HepG2 (cell line): ENCODE measurements around the gene LATS2. TPM values are rescaled to one million over a fixed set of nuclear protein-coding genes. Genes with fewer than 3 reads are reported as not detected.

Experiments used
- ATAC-seq: fragments of 200-7000 bp; cut with Tn5 transposase; 3 replicates; pipeline ENCODE4 v1.9.1; 2020; ENCODE audit warnings: mild to moderate bottlenecking, moderate library complexity
- BruUV-seq: library from RNA; stranded (reverse); fragments of 400-500 nt; replicated peaks from 2 replicates; lab custom pipeline; 2021; lab: Mats Ljungman, UMichigan
- CTCF ChIA-PET: fragments of 300-600 bp; formaldehyde crosslinking; extraction: SDS; loops from one replicate; lab custom pipeline; 2021; ENCODE audit warnings: low total read pairs, inconsistent platforms, low intra/inter-chr PET ratio; lab: Yijun Ruan, JAX
- POLR2A ChIA-PET: fragments of 350-600 bp; sonication (Branson Sonifier 250); formaldehyde crosslinking; loops from one replicate; lab custom pipeline; 2020; ENCODE audit warnings: antibody characterized with exemption, inconsistent platforms; lab: Yijun Ruan, JAX
- DNase-seq: peaks from one replicate; pipeline ENCODE4 v3.0.0-alpha.2; 2015; ENCODE audit warnings: low spot score
- FAIRE-seq: peaks from 3 replicates; lab custom pipeline; 2011; peaks lifted over from hg19 to GRCh38; lab: Jason Lieb, UNC
- H2AFZ ChIP-seq: one replicate; pipeline ENCODE4 v1.6.1; 2011; ENCODE audit warnings: low read length, inconsistent platforms
- H3K27ac ChIP-seq: fragments of 300-600 bp; 3 replicates; pipeline ENCODE4 v1.8.0; 2011; ENCODE audit warnings: mixed run types, mild to moderate bottlenecking, mixed read lengths, low read length, inconsistent platforms; ENCODE audit not compliant: insufficient read depth; ENCODE audit errors: extremely low read length
- H3K27me3 ChIP-seq, 2 experiments: fragments of 200-600 bp in 1 of 2; 2 replicates in 1 of 2; 3 replicates in 1 of 2; pipeline versions ENCODE4 v1.6.0 to v1.8.0; 2011; ENCODE audit warnings: low read length in 2 of 2, mild to moderate bottlenecking in 2 of 2, moderate library complexity in 2 of 2, inconsistent platforms in 1 of 2; ENCODE audit not compliant: insufficient read depth in 2 of 2, control insufficient read depth in 1 of 2
- H3K36me3 ChIP-seq, 2 experiments: fragments of 200-600 bp in 1 of 2; replicated peaks in 1 of 2; 2 replicates in 1 of 2; 3 replicates in 1 of 2; pipeline versions ENCODE4 v1.5.1 to v1.8.0; 2011; ENCODE audit warnings: low read length in 2 of 2, inconsistent platforms in 1 of 2; ENCODE audit not compliant: insufficient read depth in 2 of 2, control insufficient read depth in 1 of 2
- H3K4me1 ChIP-seq: 2 replicates; pipeline ENCODE4 v1.5.1; 2012; ENCODE audit warnings: low read length, inconsistent platforms; ENCODE audit not compliant: insufficient read depth
- H3K4me2 ChIP-seq: 2 replicates; pipeline ENCODE4 v1.6.0; 2011; ENCODE audit warnings: low read depth, low read length, inconsistent platforms
- H3K4me3 ChIP-seq, 3 experiments: fragments of 200-600 bp in 1 of 3; sonication (generic), shearing (Covaris generic) in 1 of 3; replicated peaks in 1 of 3; 2 replicates each; pipeline ENCODE4 v1.5.1; 2011 to 2016; ENCODE audit warnings: low read length in 3 of 3, inconsistent platforms in 2 of 3, low read depth in 2 of 3, mild to moderate bottlenecking in 2 of 3, control low read depth in 1 of 3, mixed read lengths in 1 of 3; ENCODE audit not compliant: insufficient read depth in 1 of 3
- H3K79me2 ChIP-seq: one replicate; pipeline ENCODE4 v1.6.1; 2011; ENCODE audit warnings: low read length, inconsistent platforms; ENCODE audit not compliant: insufficient read depth
- H3K9ac ChIP-seq: 2 replicates; pipeline ENCODE4 v1.6.0; 2011; ENCODE audit warnings: mild to moderate bottlenecking, low read depth, low read length, inconsistent platforms; ENCODE audit not compliant: insufficient read depth
- H3K9me3 ChIP-seq: 2 replicates; pipeline ENCODE4 v1.5.1; 2012; ENCODE audit warnings: mild to moderate bottlenecking, low read length
- H4K20me1 ChIP-seq: 2 replicates; pipeline ENCODE4 v1.6.0; 2011; ENCODE audit warnings: inconsistent platforms, mild to moderate bottlenecking, low read length, moderate library complexity; ENCODE audit not compliant: insufficient read depth
- AGO2 ChIP-seq: fragments of 200-400 bp; formaldehyde crosslinking; optimal IDR thresholded peaks from 2 replicates; pipeline ENCODE3; 2017; ENCODE audit warnings: mild to moderate bottlenecking, low read depth, low read length, moderate library complexity
- CBFB ChIP-seq: sonication (generic); formaldehyde crosslinking; IDR thresholded peaks from 2 replicates; pipeline ENCODE4 v1.4.0; 2020; ENCODE audit warnings: missing genetic modification reagents
- DR1 ChIP-seq: sonication (generic); formaldehyde crosslinking; IDR thresholded peaks from 2 replicates; pipeline ENCODE4 v1.8.0; 2021; ENCODE audit warnings: mild to moderate bottlenecking, missing genetic modification reagents, inconsistent platforms
- KDM5A ChIP-seq: fragments of 200-600 bp; sonication (generic); IDR thresholded peaks from 2 replicates; pipeline ENCODE4 v1.7.0; 2018; ENCODE audit warnings: antibody characterized with exemption, mild to moderate bottlenecking, low read length, borderline replicate concordance
- NFKBIZ ChIP-seq: IDR thresholded peaks from 2 replicates; pipeline ENCODE4 v1.6.1; 2018; ENCODE audit warnings: missing genetic modification reagents, missing compliant biosample characterization
- SMAD1 ChIP-seq: sonication (generic); formaldehyde crosslinking; IDR thresholded peaks from 2 replicates; pipeline ENCODE4 v1.4.0; 2020; ENCODE audit warnings: missing genetic modification reagents, low read depth, mild to moderate bottlenecking, borderline replicate concordance
- SMAD9 ChIP-seq: sonication (generic); formaldehyde crosslinking; IDR thresholded peaks from 2 replicates; pipeline ENCODE4 v1.5.1; 2020; ENCODE audit warnings: mild to moderate bottlenecking, missing genetic modification reagents
- ZBTB33 ChIP-seq: sonication (generic); formaldehyde crosslinking; IDR thresholded peaks from 2 replicates; pipeline ENCODE4 v1.4.0; 2020; ENCODE audit warnings: missing genetic modification reagents
- ZEB1 ChIP-seq: IDR thresholded peaks from 2 replicates; pipeline ENCODE4 v1.6.1; 2012; ENCODE audit warnings: mild to moderate bottlenecking, low read depth, inconsistent platforms; ENCODE audit not compliant: insufficient replicate concordance
- ZFP90 ChIP-seq: sonication (generic); formaldehyde crosslinking; IDR thresholded peaks from 2 replicates; pipeline ENCODE4 v1.8.0; 2022; ENCODE audit warnings: missing genetic modification reagents, mild to moderate bottlenecking, inconsistent platforms, borderline replicate concordance
- ZNF639 ChIP-seq: conservative IDR thresholded peaks from 2 replicates; pipeline ENCODE4 v1.6.1; 2018; ENCODE audit warnings: missing genetic modification reagents
- WGBS: methylation state at CpG from one replicate; pipeline ENCODE4 v1.1.6; 2017; ENCODE audit warnings: low lambda C conversion rate; 5-methylcytosine and 5-hydroxymethylcytosine counted together
- in situ Hi-C: cut with HindIII; loops from 2 replicates; pipeline ENCODE4 v1.10.0; 2017; ENCODE audit warnings: low pct_unique_long_range_greater_than_20kb; ENCODE audit not compliant: extremely low pct_ligation_motif_present
- intact Hi-C: fragments of 100-400 bp; cut with micrococcal nuclease; formaldehyde crosslinking; loops from one replicate; pipeline ENCODE4 v1.10.0; 2022; ENCODE audit not compliant: unreplicated experiment
- polyA plus RNA-seq, 8 experiments: library from polyadenylated mRNA; depleted of rRNA in 3 of 8; stranded (reverse) in 7 of 8; unstranded in 1 of 8; fragments of >200 nt; fragmentation: Illumina TruSeq in 4 of 8; extraction: Trizol in 4 of 8; gene quantifications; 2 replicates each; pipeline versions ENCODE4 v1.2.1 to v1.2.3, GENCODE V29; 2011 to 2016; ENCODE audit warnings: low read depth in 4 of 8, missing spikeins in 1 of 8, mixed read lengths in 1 of 8; ENCODE audit not compliant: insufficient read depth in 1 of 8
- total RNA-seq, 5 experiments: library from RNA; depleted of rRNA; stranded (reverse); fragments of >200 nt; fragmentation: Illumina TruSeq; extraction: Trizol; gene quantifications; 2 replicates each; pipeline ENCODE4 v1.2.3, GENCODE V29; 2016; ENCODE audit warnings: low read depth in 1 of 5
- TF ChIP-seq, protein P1 (sequence below): sonication (generic); formaldehyde crosslinking; conservative IDR thresholded peaks from 2 replicates; pipeline ENCODE4 v1.4.0; 2020; ENCODE audit warnings: missing genetic modification reagents
- TF ChIP-seq, protein P2 (sequence below): sonication (generic); formaldehyde crosslinking; IDR thresholded peaks from 2 replicates; pipeline ENCODE4 v1.5.0; 2020; ENCODE audit warnings: mild to moderate bottlenecking, missing genetic modification reagents

LATS2 gene
- total and polyA plus RNA-seq, 2 of the 13 experiments (the other 11 are each of a cell fraction or from before 2014, with no cell fraction given): 7.3 to 8.5 TPM

DNA sequence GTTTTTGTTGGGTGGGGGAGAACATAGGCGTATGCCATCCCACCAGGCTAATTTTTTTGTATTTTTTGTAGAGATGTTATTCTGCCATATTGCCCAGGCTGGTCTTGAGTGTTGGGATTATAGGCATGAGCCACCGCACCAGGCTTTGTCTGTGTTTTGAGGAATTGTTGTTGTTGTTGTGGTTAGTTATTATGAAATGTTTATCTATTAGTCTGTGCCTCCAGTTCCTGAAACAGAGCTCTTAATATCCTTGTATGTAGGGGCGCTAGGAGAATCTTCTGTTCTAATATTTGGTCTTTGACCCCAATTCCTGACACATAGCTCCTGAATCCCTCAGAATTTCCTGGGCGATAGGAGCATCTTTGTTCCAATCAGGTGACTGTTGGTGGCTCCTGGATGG lies 5.6 kb upstream of the LATS2 start:
- ChIA-PET CTCF (no interaction called here), POLR2A (no interaction called here)
- Histone ChIP-seq H3K9me3 (no peaks in the 10 kb centered on the region), H3K36me3 (no peaks in the 10 kb centered on the region), H3K27me3 (no peaks in the 10 kb centered on the region), H3K79me2 (no peaks in the 10 kb centered on the region), H3K4me3 (no peak overlapping the region), H3K27ac (no peak overlapping the region), H4K20me1 (no peaks in the 10 kb centered on the region), H3K4me1 (peaks cover 38% of the 10 kb centered on the region), H3K9ac (no peak overlapping the region), H2AFZ (no peak overlapping the region), H3K4me2 (no peak overlapping the region)
- intact Hi-C loops (no loop called here), in situ Hi-C loops (no loop called here)
- FAIRE-seq: no peak
- TF ChIP-seq ZFP90 (CRISPR knock-in tag) (no peak), CBFB (no peak), KDM5A (no peak), ZEB1 (no peak), DR1 (no peak), ZNF639 (CRISPR knock-in tag) (no peak), SMAD9 (no peak), ZBTB33 (CRISPR knock-in tag) (no peak), AGO2 (no peak), NFKBIZ (CRISPR knock-in tag) (no peak), SMAD1 (no peak)
- TF ChIP-seq, protein P1, sequence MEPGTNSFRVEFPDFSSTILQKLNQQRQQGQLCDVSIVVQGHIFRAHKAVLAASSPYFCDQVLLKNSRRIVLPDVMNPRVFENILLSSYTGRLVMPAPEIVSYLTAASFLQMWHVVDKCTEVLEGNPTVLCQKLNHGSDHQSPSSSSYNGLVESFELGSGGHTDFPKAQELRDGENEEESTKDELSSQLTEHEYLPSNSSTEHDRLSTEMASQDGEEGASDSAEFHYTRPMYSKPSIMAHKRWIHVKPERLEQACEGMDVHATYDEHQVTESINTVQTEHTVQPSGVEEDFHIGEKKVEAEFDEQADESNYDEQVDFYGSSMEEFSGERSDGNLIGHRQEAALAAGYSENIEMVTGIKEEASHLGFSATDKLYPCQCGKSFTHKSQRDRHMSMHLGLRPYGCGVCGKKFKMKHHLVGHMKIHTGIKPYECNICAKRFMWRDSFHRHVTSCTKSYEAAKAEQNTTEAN: no peak
- TF ChIP-seq, protein P2, sequence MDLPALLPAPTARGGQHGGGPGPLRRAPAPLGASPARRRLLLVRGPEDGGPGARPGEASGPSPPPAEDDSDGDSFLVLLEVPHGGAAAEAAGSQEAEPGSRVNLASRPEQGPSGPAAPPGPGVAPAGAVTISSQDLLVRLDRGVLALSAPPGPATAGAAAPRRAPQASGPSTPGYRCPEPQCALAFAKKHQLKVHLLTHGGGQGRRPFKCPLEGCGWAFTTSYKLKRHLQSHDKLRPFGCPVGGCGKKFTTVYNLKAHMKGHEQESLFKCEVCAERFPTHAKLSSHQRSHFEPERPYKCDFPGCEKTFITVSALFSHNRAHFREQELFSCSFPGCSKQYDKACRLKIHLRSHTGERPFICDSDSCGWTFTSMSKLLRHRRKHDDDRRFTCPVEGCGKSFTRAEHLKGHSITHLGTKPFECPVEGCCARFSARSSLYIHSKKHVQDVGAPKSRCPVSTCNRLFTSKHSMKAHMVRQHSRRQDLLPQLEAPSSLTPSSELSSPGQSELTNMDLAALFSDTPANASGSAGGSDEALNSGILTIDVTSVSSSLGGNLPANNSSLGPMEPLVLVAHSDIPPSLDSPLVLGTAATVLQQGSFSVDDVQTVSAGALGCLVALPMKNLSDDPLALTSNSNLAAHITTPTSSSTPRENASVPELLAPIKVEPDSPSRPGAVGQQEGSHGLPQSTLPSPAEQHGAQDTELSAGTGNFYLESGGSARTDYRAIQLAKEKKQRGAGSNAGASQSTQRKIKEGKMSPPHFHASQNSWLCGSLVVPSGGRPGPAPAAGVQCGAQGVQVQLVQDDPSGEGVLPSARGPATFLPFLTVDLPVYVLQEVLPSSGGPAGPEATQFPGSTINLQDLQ (CRISPR knock-in tag): no peak
- no peak for DNase-seq
- no peak for ATAC-seq
- BruUV-seq: no TSS peak
- WGBS: 57% methylated on average over 4 of the region's 4 CpGs
